GM12873 (cell line): ENCODE results near the gene NEUROD4.

ENCODE experiments used
- TF ChIP-seq, protein P1 (sequence below): IDR thresholded peaks from 2 replicates; pipeline ENCODE4 v1.5.1; 2012; ENCODE audit warnings: low read depth, mild to moderate bottlenecking, moderate library complexity, low read length, control low read depth; ENCODE audit not compliant: insufficient read depth; ENCODE audit errors: missing control alignments

The NEUROD4 gene

DNA sequence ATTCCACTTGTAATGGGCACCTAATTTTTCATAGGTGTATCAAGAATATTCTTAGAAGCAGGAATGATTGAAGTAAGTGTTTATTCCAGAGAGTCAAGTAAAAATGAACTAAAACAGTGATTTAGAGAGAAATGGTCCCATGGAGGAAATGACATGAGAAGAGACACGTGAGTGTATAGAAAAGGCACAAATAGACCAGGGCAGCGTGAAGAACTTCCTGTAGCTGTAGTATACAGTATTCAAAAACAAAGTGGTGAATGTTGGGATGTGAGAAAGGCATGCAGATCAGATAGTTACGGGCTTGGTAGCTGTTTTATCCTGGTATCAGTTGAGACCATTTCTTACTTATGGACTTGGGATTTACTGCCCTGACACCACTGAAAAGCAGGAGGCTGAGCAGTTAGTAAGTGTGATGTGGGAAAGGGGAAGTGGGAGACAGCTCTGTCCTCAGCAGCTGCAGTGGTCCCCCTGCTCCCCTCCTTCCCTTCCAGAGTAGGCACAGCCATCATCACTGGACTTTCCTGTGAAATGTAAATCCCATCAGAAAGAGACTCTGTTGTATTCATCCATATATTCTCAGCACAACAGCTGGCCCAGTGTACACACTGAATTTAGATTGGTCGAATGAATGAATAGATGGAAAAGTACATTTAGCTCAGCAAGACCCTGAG lies 18.4 kb upstream of the NEUROD4 start:
- TF ChIP-seq, protein P1, sequence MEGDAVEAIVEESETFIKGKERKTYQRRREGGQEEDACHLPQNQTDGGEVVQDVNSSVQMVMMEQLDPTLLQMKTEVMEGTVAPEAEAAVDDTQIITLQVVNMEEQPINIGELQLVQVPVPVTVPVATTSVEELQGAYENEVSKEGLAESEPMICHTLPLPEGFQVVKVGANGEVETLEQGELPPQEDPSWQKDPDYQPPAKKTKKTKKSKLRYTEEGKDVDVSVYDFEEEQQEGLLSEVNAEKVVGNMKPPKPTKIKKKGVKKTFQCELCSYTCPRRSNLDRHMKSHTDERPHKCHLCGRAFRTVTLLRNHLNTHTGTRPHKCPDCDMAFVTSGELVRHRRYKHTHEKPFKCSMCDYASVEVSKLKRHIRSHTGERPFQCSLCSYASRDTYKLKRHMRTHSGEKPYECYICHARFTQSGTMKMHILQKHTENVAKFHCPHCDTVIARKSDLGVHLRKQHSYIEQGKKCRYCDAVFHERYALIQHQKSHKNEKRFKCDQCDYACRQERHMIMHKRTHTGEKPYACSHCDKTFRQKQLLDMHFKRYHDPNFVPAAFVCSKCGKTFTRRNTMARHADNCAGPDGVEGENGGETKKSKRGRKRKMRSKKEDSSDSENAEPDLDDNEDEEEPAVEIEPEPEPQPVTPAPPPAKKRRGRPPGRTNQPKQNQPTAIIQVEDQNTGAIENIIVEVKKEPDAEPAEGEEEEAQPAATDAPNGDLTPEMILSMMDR: no peak

DNA sequence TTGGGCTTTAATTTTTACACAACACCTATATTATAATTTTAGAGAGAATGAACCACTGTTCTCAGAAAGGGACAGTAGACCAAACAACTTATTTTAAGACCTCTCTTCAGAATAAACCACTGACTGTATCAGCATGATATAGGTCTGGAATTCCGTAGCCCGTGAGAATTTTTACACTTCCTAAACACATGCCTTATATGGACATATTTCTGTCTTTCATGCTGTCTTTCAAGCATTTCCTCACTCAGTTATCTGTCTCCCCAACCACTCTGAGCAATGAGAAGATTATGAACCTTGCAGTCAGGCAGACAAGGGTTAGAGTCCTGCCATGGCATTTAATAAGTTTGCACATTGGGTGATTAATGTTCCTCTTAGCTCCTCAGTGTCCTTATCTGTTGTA lies 17.4 kb upstream of the NEUROD4 start:
- TF ChIP-seq, protein P1: no peak

DNA sequence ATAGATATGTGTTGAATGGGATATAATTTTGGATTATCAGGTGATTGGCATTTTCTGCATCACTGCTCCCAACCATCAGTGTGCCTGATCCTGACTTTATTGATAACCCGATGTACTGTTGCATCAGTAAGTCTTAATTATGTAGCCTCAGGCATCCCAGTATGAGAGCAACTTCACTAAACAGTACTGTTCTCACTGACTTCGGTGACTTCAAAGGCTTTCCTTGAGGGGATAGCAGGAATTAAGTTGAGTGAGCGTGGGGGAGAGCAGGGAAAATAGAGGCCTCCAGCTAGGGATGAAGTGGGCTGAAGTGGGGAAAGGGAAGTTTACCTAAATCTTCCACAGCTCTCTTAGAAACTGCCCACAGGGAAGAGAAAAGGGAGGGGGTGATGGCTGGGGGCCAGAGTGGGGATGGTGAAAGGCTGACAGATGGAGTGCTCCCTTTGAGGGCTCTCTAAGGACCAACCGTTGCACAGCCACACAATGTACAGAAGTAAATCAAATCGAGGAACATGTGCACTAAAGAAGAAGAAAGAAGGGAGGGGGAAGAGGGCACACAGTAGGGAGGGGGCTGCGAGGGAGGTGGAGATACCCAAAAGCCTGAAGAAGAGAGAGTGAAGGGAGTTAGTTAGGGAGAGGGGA lies 10.7 kb upstream of the NEUROD4 start:
- TF ChIP-seq, protein P1: no peak

DNA sequence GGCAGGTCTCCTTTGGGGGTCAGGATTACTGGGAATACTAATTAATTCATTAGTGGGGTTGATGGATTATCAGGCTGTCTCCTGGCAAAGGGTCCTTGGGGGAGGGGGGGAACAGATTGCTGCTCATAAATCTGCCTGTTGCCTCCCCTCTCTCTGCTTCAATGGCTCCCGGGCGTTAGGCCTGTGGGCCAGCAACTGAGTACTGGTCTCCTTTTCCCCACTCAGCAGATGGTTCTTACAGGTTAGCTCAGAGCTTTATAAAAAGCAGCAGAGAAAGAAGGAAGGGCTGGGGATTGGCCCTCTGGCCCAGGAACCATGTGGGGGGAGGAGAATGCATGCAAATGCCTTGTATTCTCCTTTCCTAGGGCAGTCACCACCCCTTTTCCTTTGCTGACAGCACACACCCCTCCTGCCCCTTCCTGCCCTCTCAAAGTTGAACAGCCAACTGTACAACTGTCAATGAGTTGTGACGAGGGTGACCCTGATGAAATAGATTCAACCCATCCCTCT lies 2.3 kb upstream of the NEUROD4 start:
- TF ChIP-seq, protein P1: no peak

DNA sequence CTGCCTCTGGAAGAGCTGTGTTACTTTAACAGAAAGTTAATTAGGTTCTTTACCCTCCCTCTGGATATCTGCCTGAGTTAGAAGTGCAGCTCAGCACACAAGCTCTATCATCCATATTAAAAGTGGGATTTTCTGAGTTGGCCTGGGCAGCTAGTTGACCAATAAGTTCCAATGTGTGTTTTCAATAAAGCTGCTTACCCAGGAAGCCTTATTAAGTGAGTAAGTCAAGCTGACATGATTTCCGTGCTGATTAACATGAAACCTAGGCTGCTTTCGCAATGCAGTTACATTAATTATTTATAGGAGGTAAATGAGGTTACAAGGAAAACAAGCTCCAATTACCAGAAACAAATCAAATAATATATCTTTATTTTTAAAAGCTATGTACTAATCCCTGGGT lies 4.8 kb downstream of the NEUROD4 start:
- TF ChIP-seq, protein P1: no peak

DNA sequence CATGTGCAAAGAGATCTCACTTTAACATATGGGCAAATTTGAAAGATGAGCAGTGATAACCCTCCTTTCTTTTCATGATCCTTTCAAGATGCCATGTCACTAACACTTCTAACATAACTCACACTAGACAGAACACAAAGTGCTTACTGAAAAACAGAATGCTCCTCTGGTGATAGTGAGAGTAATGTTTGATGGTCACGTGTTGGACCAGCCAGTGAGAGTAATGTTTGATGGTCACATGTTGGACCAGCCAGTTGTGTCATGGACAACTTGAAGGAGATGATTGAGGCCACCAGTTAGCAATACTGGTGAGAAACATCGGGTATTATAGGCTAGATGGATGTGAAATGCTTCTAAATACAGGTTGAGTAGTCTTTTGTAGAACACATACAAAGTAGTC lies 5.7 kb downstream of the NEUROD4 start:
- TF ChIP-seq, protein P1: no peak

DNA sequence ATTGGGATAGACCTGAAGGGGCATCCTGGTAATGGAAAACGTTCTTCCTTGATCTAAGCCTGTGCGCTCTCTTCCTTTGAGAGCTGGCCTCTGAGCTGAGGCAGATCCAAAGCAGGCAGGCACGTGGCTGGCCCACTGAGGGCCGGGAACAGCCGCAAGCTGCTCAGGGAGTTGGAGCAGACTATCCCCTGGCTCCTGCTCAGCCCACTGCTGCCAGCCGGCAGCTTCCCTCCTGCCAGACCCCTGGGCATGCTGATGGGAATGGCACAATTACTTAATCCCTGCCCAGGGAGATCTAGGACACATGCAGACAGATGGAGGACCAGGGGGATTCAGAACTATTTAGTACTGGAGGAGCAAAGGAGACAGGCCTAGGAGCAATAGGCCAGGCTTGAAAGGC lies 14.4 kb downstream of the NEUROD4 start:
- TF ChIP-seq, protein P1: no peak
